Measurements from ENCODE around the gene CCDC188.

CCDC188 gene

DNA sequence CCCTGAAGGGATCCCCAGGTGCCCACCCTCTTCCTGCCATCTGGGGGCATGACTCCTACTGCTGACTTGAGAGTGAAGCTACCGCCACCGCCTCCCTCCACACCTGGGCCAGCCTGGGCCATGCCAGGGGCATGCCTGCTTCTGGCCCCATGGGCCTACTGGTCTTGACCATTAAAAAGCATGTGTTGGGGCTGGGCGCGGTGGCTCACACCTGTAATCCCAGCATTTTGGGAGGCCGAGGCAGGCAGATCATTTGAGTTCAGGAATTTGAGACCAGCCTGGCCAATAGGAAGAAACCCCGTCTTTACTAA lies 37.7 kb upstream of the CCDC188 start:
- H3K27ac ChIP-seq (ENCODE audit: low read depth, low read length, poor library complexity, severe bottlenecking), result no peak overlapping the region
- no peaks in the 10 kb centered on the region for H3K4me1 ChIP-seq (ENCODE audit: insufficient read depth, low read length, severe bottlenecking)
- no peak overlapping the region for H3K4me2 ChIP-seq (ENCODE audit: low read length)
- H3K9ac ChIP-seq (ENCODE audit: low read length), result no peak overlapping the region
- no peaks in the 10 kb centered on the region for H3K9me3 ChIP-seq (ENCODE audit: low read length)
- H3K9me2 ChIP-seq (ENCODE audit: low read depth, low read length), result no peaks in the 10 kb centered on the region
- no peaks in the 10 kb centered on the region for H3K79me2 ChIP-seq (ENCODE audit: insufficient read depth, low read length)
- no peaks in the 10 kb centered on the region for H3K36me3 ChIP-seq (ENCODE audit: insufficient read depth, low read length)
- H3K27me3 ChIP-seq (ENCODE audit: insufficient read depth, low read length), result no peaks in the 10 kb centered on the region
- no peaks in the 10 kb centered on the region for H3F3A ChIP-seq (ENCODE audit: insufficient read depth, low read length)
- H2AFZ ChIP-seq (ENCODE audit: low read length), result no peak overlapping the region
- TF ChIP-seq EZH2 (IDR thresholded peaks at IDR 0.05; ENCODE audit: borderline replicate concordance, low read length), result no peak
- TF ChIP-seq, protein P1, sequence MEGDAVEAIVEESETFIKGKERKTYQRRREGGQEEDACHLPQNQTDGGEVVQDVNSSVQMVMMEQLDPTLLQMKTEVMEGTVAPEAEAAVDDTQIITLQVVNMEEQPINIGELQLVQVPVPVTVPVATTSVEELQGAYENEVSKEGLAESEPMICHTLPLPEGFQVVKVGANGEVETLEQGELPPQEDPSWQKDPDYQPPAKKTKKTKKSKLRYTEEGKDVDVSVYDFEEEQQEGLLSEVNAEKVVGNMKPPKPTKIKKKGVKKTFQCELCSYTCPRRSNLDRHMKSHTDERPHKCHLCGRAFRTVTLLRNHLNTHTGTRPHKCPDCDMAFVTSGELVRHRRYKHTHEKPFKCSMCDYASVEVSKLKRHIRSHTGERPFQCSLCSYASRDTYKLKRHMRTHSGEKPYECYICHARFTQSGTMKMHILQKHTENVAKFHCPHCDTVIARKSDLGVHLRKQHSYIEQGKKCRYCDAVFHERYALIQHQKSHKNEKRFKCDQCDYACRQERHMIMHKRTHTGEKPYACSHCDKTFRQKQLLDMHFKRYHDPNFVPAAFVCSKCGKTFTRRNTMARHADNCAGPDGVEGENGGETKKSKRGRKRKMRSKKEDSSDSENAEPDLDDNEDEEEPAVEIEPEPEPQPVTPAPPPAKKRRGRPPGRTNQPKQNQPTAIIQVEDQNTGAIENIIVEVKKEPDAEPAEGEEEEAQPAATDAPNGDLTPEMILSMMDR (IDR thresholded peaks at IDR 0.05; ENCODE audit: low read length), result no peak
- no peaks in the 10 kb centered on the region for H4K20me1 ChIP-seq (ENCODE audit: insufficient read depth, low read length)
- H3K4me3 ChIP-seq (ENCODE audit: low read depth, low read length, poor library complexity, severe bottlenecking), result no peak overlapping the region

DNA sequence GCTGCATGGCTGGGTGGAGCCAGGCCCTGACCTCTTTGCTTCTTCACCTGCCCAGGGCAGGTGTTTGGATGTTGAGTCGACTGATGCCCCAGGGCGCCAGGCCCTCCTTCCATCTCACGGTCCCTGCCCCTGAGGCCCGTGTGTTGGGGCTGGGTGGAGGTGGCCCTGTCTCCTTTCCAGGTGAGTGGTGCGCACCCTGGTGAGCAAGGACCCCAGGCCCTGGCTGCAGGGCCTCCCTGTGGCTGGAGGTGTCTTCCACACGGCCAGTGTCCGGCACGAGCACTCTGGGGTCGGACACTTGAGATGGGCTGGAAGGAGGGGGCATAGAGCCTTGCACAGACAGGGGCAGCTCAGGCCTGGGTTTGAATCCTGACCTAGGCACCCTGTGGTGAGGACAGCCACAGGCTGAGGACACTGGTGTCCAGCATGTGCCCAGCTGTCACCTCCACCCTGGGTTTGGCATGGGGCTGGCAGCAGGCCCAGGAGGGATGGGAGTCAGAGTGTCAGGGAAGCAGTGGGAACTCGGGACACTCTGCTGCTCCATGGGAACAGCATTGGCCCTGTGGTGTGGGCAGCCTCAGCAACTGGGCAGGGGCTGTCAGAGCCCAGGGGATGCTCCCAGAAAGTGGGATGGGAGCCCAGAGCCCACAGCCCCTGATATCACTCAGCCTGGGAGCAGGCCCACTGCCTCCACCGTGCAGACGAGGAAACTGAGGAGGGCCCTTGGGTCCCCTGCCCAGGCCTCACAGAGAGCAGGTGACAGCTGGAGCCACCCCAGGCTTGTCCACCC lies 37.1 kb upstream of the CCDC188 start:
- Histone ChIP-seq H3K27me3 (ENCODE audit: insufficient read depth, low read length) (no peaks in the 10 kb centered on the region), H3K27ac (ENCODE audit: low read depth, low read length, poor library complexity, severe bottlenecking) (no peak overlapping the region), H3K36me3 (ENCODE audit: insufficient read depth, low read length) (no peaks in the 10 kb centered on the region), H3K9me2 (ENCODE audit: low read depth, low read length) (no peaks in the 10 kb centered on the region), H3K79me2 (ENCODE audit: insufficient read depth, low read length) (no peaks in the 10 kb centered on the region), H3K9me3 (ENCODE audit: low read length) (no peaks in the 10 kb centered on the region), H3K4me2 (ENCODE audit: low read length) (no peak overlapping the region), H4K20me1 (ENCODE audit: insufficient read depth, low read length) (no peaks in the 10 kb centered on the region), H3K4me1 (ENCODE audit: insufficient read depth, low read length, severe bottlenecking) (no peaks in the 10 kb centered on the region), H3F3A (ENCODE audit: insufficient read depth, low read length) (no peaks in the 10 kb centered on the region), H3K9ac (ENCODE audit: low read length) (no peak overlapping the region), H3K4me3 (ENCODE audit: low read depth, low read length, poor library complexity, severe bottlenecking) (no peak overlapping the region), H2AFZ (ENCODE audit: low read length) (no peak overlapping the region)
- TF ChIP-seq, protein P1 (IDR thresholded peaks at IDR 0.05; ENCODE audit: low read length), result no peak
- no peak for TF ChIP-seq EZH2 (IDR thresholded peaks at IDR 0.05; ENCODE audit: borderline replicate concordance, low read length)

DNA sequence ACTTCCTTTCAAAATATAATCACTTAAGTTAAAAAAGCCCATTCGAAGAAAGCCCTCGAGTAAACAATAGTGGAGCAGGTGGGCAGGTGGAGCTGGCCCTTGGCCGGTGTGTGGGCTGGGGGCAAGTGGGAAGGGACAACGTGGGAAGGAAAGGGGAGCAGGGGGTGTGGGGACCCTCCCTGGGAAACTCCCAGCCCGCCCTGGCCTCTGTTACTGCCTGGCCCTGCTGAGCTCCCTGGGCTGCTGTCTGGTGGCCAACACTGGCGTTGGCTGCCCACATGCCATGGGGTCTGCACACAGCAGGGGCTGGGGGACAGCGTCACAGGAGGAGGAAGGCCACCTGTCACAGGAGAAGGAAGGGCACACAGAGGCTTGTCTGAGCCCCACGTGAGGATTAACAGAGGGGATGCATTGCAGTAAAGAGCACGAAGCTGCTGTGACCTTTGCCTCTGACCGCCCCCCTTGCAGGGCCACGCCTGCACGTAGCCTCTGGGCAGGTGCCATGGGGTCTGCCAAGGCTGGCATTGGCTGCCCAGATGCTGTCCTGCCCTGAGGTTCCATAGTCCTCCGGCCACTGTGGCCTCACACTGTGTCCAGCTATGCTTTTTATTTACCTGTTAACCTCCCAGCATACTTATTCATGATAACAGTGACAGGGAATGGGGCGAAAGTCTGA lies 36.2 kb upstream of the CCDC188 start:
- Histone ChIP-seq H3K79me2 (ENCODE audit: insufficient read depth, low read length) (no peaks in the 10 kb centered on the region), H3K4me3 (ENCODE audit: low read depth, low read length, poor library complexity, severe bottlenecking) (no peak overlapping the region), H3K9me3 (ENCODE audit: low read length) (no peaks in the 10 kb centered on the region), H3K27ac (ENCODE audit: low read depth, low read length, poor library complexity, severe bottlenecking) (no peak overlapping the region), H2AFZ (ENCODE audit: low read length) (no peak overlapping the region), H4K20me1 (ENCODE audit: insufficient read depth, low read length) (no peaks in the 10 kb centered on the region), H3K4me2 (ENCODE audit: low read length) (no peak overlapping the region), H3K36me3 (ENCODE audit: insufficient read depth, low read length) (no peaks in the 10 kb centered on the region), H3K27me3 (ENCODE audit: insufficient read depth, low read length) (no peaks in the 10 kb centered on the region), H3K9ac (ENCODE audit: low read length) (no peak overlapping the region), H3F3A (ENCODE audit: insufficient read depth, low read length) (no peaks in the 10 kb centered on the region), H3K4me1 (ENCODE audit: insufficient read depth, low read length, severe bottlenecking) (no peaks in the 10 kb centered on the region), H3K9me2 (ENCODE audit: low read depth, low read length) (no peaks in the 10 kb centered on the region)
- no peak for TF ChIP-seq EZH2 (IDR thresholded peaks at IDR 0.05; ENCODE audit: borderline replicate concordance, low read length)

Data from OCI-LY1 (cell line).